ENCODE measurements around the gene IQSEC1. TPM values are rescaled to one million over a fixed set of nuclear protein-coding genes. Genes with fewer than 3 reads are reported as not detected.

IQSEC1 gene
- total RNA-seq: 27.1 TPM

DNA sequence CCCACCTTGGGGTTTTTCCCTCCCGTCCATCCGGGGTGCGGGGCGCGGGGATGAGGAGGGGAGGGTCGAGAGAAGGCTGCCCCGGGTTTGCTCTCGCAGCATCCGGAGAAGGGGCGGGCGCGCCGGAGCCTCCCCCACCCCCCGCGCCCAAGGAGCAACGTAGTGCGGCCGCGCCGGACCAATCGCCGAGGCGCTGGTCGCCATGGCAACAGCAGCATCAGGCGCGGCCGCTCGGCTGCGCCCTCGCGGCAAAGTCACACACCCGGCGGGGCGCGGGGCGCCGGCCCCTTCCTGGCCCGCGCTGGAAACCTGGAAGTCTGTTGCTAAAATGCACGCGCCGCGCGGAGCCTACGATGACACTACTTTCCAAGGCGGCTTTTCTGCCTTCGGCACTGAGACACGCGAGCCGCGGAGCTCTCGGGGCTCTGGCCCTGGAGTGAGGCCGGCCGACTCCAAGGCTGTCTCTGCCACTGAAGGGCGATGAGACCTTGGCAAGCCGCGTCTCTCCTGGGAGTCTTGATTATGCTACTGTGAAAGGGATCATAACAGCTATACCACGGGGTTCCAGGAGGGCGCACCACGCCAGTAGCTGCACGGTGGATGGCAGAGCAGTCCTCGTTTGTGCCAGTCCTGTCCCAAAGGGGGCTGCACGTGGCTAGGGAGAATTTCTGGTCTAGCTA, at the start of gene IQSEC1:
IQSEC1 (minus strand) TSS at position 104 of the 680 bp plus-strand sequence. CDS start 415 bp downstream, outside the sequence.
- peaks cover 33 to 40% (median 33%) of the 10 kb centered on the region in 3 donors for H3K27me3 ChIP-seq (ENCODE audit: control insufficient read depth in 3 of 3, insufficient read depth in 3 of 3, low read length in 3 of 3)

DNA sequence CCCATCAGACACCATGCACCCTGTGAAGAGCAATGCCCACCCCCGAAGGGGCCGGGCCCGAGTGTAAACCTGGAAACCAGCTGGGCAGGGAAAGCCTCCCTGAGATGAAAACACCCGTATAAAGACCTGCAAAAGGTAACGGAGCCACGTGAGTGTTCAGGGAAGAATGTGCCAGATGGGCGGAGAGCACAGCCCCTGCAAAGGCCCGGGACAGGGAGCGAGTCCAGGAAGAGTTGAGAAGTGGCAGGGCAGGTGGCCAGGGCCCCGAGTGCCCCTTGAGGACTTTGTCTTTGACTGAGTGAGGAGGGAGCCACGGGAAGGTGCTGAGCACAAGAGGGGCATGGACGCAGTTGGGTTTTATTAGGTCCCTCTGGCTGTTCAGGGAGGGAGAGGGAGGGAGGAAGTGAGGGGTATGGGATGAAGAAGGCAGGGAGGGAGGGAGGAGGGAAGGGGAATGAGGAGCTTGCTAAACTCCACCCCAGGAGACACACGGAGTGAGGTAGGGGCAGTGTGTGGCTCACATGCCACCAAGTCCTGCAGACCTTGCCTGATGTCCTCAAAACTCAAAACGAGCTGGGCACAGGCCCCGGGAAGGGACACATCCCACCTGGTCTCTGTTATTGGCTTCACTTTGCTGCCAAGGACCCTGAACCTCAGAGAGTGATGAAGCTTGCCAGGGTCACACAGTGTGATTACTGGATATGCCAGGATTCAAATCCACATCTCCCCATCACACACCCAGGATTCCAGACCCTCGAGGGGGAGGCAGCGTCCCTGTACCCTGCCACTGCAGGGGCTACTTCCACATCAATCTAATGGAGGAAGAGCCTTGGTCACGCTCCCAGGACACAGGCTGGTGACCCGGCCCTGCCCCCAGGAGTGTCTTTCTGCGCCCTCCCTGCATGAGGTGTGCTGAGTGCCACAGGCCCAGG, 49.1 kb upstream of the IQSEC1 start:
- Histone ChIP-seq H3K9me3 (ENCODE audit: control insufficient read depth in 3 of 3, low read length in 3 of 3) (no peaks in the 10 kb centered on the region), H3K36me3 (ENCODE audit: control insufficient read depth in 3 of 3, insufficient read depth in 3 of 3, low read length in 3 of 3) (no peaks in the 10 kb centered on the region), H3K27me3 (ENCODE audit: control insufficient read depth in 3 of 3, insufficient read depth in 3 of 3, low read length in 3 of 3) (no peaks in the 10 kb centered on the region), H3K27ac (ENCODE audit: low read depth, low read length) (no peak overlapping the region), H3K4me3 (ENCODE audit: low read length in 3 of 3) (no peak overlapping the region), H3K4me1 (ENCODE audit: control insufficient read depth in 3 of 3, insufficient read depth in 3 of 3, low read length in 3 of 3) (peaks cover 0 to 13% (median 5%) of the 10 kb centered on the region in 3 donors), H3K9ac (ENCODE audit: low read depth in 1 of 3, low read length in 3 of 3) (no peak overlapping the region)

More for the DNA sequence above, at the start of gene IQSEC1:
- Histone ChIP-seq H3K4me1 (ENCODE audit: control insufficient read depth in 3 of 3, insufficient read depth in 3 of 3, low read length in 3 of 3) (peaks cover 25 to 38% (median 35%) of the 10 kb centered on the region in 3 donors), H3K9ac (ENCODE audit: low read depth in 1 of 3, low read length in 3 of 3) (peak within 1 kb of the TSS in 1 of 3 donors; percentile 70), H3K27ac (ENCODE audit: low read depth, low read length) (no peak within 1 kb of the TSS), H3K36me3 (ENCODE audit: control insufficient read depth in 3 of 3, insufficient read depth in 3 of 3, low read length in 3 of 3) (no peaks in the 10 kb centered on the region), H3K4me3 (ENCODE audit: low read length in 3 of 3) (peak within 1 kb of the TSS in 1 of 3 donors; percentile 35), H3K9me3 (ENCODE audit: control insufficient read depth in 3 of 3, low read length in 3 of 3) (no peaks in the 10 kb centered on the region)

DNA sequence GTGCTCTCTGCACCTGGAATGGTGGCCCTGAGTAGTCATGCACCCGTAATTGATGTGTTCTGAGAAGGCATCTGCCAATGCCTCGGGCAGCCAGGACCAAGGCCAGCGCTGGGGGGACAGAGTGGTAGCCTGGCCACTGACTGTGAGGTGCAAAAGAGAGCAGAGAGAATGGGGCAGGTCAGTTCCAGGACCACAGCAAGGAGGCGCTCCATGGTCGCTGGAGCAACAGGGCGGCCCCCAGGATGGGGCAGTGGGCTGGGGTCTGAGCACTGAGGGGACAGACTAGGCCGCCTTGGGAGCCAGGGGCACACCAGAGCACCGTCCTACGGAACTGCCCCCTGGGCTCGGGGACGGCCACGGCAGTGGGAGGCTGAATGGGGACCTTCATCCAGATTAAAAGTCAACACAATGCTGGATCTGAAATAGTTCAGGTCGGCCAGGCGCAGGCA, 48.3 kb upstream of the IQSEC1 start:
- no peak overlapping the region for H3K27ac ChIP-seq (ENCODE audit: low read depth, low read length)
- no peaks in the 10 kb centered on the region for H3K27me3 ChIP-seq (ENCODE audit: control insufficient read depth in 3 of 3, insufficient read depth in 3 of 3, low read length in 3 of 3)
- peaks cover 0 to 13% (median 5%) of the 10 kb centered on the region in 3 donors for H3K4me1 ChIP-seq (ENCODE audit: control insufficient read depth in 3 of 3, insufficient read depth in 3 of 3, low read length in 3 of 3)
- H3K36me3 ChIP-seq (ENCODE audit: control insufficient read depth in 3 of 3, insufficient read depth in 3 of 3, low read length in 3 of 3): no peaks in the 10 kb centered on the region
- no peak overlapping the region for H3K4me3 ChIP-seq (ENCODE audit: low read length in 3 of 3)
- H3K9me3 ChIP-seq (ENCODE audit: control insufficient read depth in 3 of 3, low read length in 3 of 3): no peaks in the 10 kb centered on the region
- no peak overlapping the region for H3K9ac ChIP-seq (ENCODE audit: low read depth in 1 of 3, low read length in 3 of 3)

DNA sequence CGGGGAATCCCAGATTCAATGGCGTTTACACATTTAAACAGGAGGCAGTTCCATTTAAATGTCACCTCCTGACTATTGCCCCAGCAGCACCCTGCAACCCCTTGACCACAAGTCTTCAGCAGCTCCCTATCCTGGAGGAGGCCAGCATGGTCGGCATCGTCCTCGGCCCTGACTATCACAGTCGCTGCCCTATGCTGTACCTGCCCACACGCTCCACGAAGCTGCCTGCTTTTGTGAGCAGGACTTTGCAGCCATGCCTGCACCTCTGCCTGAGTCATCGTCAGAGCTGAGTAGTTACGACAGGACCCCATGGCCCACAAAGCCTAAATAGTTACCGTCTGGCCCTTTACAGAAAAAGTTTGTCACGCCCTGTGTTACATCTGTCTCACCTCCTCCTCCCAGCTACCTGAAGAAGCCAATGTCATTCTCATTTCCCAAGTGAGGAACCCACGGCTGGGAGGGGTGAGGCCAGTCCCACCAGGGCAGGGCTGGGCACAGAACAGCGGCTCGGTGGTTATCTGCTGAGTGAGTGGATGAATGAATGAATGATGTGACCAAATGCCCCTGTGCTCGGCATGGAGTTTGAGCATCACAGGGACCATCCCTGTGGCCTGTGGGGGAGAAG, 47.8 kb upstream of the IQSEC1 start:
- H3K36me3 ChIP-seq (ENCODE audit: control insufficient read depth in 3 of 3, insufficient read depth in 3 of 3, low read length in 3 of 3): no peaks in the 10 kb centered on the region
- H3K9ac ChIP-seq (ENCODE audit: low read depth in 1 of 3, low read length in 3 of 3): no peak overlapping the region
- H3K27ac ChIP-seq (ENCODE audit: low read depth, low read length): no peak overlapping the region
- H3K4me3 ChIP-seq (ENCODE audit: low read length in 3 of 3): no peak overlapping the region
- peaks cover 0 to 8% (median 2%) of the 10 kb centered on the region in 3 donors for H3K4me1 ChIP-seq (ENCODE audit: control insufficient read depth in 3 of 3, insufficient read depth in 3 of 3, low read length in 3 of 3)
- H3K27me3 ChIP-seq (ENCODE audit: control insufficient read depth in 3 of 3, insufficient read depth in 3 of 3, low read length in 3 of 3): no peaks in the 10 kb centered on the region
- no peaks in the 10 kb centered on the region for H3K9me3 ChIP-seq (ENCODE audit: control insufficient read depth in 3 of 3, low read length in 3 of 3)

DNA sequence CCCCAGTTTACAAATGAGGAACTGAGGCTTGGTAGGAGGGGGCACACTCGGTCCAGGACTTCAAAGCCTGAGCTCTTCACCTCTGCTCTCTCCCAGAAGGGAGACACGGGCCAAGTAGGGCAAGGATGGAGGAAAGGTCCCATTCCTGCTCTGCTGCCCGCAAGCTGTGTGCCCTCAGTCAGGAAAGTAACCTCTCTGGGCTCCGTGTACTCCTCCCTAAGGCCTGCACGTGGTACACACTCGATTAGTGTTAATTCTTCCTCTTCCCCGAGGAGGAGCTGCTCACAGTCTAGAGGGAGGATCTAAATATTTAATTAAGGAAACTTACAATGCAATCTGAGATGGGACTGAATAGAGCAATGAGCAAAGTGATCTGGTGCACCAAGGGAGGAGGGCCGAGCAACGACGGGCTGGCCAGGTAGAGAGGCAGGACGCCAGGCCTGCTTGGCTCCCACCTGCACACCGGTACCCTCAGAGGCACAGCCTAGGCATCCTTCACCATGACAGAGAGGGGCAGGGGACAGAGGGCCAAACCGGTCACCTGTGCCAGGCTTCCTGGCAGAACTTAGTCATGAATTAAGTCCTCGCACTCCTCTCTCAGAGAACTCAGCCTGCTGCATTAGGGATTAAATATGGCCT, 47.2 kb upstream of the IQSEC1 start:
- Histone ChIP-seq H3K4me1 (ENCODE audit: control insufficient read depth in 3 of 3, insufficient read depth in 3 of 3, low read length in 3 of 3) (peaks cover 0 to 2% (median 1%) of the 10 kb centered on the region in 3 donors), H3K27ac (ENCODE audit: low read depth, low read length) (no peak overlapping the region), H3K9me3 (ENCODE audit: control insufficient read depth in 3 of 3, low read length in 3 of 3) (no peaks in the 10 kb centered on the region), H3K4me3 (ENCODE audit: low read length in 3 of 3) (no peak overlapping the region), H3K9ac (ENCODE audit: low read depth in 1 of 3, low read length in 3 of 3) (no peak overlapping the region), H3K27me3 (ENCODE audit: control insufficient read depth in 3 of 3, insufficient read depth in 3 of 3, low read length in 3 of 3) (no peaks in the 10 kb centered on the region), H3K36me3 (ENCODE audit: control insufficient read depth in 3 of 3, insufficient read depth in 3 of 3, low read length in 3 of 3) (no peaks in the 10 kb centered on the region)

DNA sequence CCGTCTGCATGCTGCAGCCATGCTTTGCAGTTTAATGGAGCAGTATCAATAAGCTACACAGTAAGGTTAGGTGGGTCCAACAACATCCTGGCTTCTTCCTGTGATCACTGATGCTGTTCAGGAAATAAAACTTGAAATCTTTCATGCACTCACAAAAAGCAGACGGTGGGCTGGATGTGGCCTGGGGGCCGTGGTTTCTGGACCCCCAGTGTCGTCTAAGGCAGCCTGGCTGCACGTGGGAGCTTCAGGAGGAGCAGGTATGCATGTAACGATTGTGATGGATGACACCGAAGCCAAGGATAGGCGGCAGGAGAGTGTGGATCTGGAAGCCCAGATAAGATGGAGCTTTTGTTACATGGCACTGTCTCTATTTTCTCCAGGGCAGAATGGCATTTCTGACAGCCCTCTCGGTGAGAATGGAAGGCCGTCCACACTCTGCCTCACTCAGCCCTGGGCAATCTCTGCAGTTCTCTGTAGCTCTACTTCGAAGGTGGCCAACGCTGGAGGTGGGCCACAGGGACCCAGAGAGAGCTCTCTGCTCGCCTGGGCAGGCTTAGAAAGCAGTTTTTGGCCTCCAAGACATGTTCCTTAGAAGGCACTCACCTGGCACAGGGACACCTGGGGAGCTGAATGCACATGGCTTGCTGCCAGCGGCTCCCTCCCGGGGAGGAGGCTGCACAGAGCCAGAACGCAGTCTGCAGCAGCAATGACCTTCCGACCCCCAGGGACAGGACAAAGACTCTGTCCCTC, 46.4 kb upstream of the IQSEC1 start:
- Histone ChIP-seq H3K36me3 (ENCODE audit: control insufficient read depth in 3 of 3, insufficient read depth in 3 of 3, low read length in 3 of 3) (no peaks in the 10 kb centered on the region), H3K27ac (ENCODE audit: low read depth, low read length) (no peak overlapping the region), H3K27me3 (ENCODE audit: control insufficient read depth in 3 of 3, insufficient read depth in 3 of 3, low read length in 3 of 3) (no peaks in the 10 kb centered on the region), H3K9me3 (ENCODE audit: control insufficient read depth in 3 of 3, low read length in 3 of 3) (no peaks in the 10 kb centered on the region), H3K9ac (ENCODE audit: low read depth in 1 of 3, low read length in 3 of 3) (no peak overlapping the region), H3K4me3 (ENCODE audit: low read length in 3 of 3) (no peak overlapping the region), H3K4me1 (ENCODE audit: control insufficient read depth in 3 of 3, insufficient read depth in 3 of 3, low read length in 3 of 3) (no peaks in the 10 kb centered on the region)

DNA sequence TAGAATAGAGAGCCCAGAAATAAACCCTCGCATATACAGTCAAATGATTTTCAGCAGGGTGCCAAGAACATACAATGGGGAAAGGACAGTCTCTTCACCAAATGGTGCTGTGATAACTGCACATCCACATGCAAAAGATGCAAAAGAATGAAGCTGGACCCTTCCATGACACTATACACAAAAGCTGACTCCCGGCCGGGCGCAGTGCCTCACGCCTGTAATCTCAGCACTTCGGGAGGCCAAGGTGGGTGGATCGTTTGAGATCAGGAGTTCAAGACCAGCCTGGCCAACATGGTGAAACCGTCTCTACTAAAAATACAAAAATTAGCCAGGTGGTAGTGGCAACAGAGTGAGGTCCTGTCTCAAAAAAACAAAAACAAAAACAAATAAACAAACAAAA, 43.2 kb upstream of the IQSEC1 start:
- H3K4me3 ChIP-seq (ENCODE audit: low read length in 3 of 3): no peak overlapping the region
- peaks cover 0 to 5% (median 2%) of the 10 kb centered on the region in 3 donors for H3K27me3 ChIP-seq (ENCODE audit: control insufficient read depth in 3 of 3, insufficient read depth in 3 of 3, low read length in 3 of 3)
- no peaks in the 10 kb centered on the region for H3K9me3 ChIP-seq (ENCODE audit: control insufficient read depth in 3 of 3, low read length in 3 of 3)
- H3K36me3 ChIP-seq (ENCODE audit: control insufficient read depth in 3 of 3, insufficient read depth in 3 of 3, low read length in 3 of 3): no peaks in the 10 kb centered on the region
- no peak overlapping the region for H3K9ac ChIP-seq (ENCODE audit: low read depth in 1 of 3, low read length in 3 of 3)
- no peak overlapping the region for H3K27ac ChIP-seq (ENCODE audit: low read depth, low read length)
- peaks cover 7 to 16% (median 13%) of the 10 kb centered on the region in 3 donors for H3K4me1 ChIP-seq (ENCODE audit: control insufficient read depth in 3 of 3, insufficient read depth in 3 of 3, low read length in 3 of 3)

DNA sequence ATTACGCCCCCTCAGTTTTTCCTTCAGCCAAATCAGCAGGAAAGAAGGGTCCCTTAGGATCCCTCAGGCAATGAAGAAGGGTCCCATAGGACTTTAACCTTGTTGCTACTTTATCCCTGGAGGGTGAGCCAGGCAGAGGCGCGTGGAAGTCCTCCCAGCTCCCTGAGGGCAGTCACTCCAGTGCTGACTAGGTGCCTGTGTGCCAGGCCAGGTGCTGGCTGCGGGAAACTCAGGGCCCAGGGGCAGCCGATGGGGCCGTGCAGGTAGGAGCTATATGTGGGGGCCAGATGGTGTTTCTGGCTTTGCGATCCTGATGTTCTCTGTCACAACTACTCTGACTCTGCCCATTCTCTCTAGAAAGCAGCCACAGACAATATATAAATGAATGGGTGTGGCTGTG, 42.8 kb upstream of the IQSEC1 start:
- Histone ChIP-seq H3K36me3 (ENCODE audit: control insufficient read depth in 3 of 3, insufficient read depth in 3 of 3, low read length in 3 of 3) (no peaks in the 10 kb centered on the region), H3K9me3 (ENCODE audit: control insufficient read depth in 3 of 3, low read length in 3 of 3) (no peaks in the 10 kb centered on the region), H3K4me3 (ENCODE audit: low read length in 3 of 3) (no peak overlapping the region), H3K27me3 (ENCODE audit: control insufficient read depth in 3 of 3, insufficient read depth in 3 of 3, low read length in 3 of 3) (peaks cover 2 to 5% (median 3%) of the 10 kb centered on the region in 3 donors), H3K27ac (ENCODE audit: low read depth, low read length) (no peak overlapping the region), H3K9ac (ENCODE audit: low read depth in 1 of 3, low read length in 3 of 3) (no peak overlapping the region), H3K4me1 (ENCODE audit: control insufficient read depth in 3 of 3, insufficient read depth in 3 of 3, low read length in 3 of 3) (peaks cover 12 to 20% (median 17%) of the 10 kb centered on the region in 3 donors)

DNA sequence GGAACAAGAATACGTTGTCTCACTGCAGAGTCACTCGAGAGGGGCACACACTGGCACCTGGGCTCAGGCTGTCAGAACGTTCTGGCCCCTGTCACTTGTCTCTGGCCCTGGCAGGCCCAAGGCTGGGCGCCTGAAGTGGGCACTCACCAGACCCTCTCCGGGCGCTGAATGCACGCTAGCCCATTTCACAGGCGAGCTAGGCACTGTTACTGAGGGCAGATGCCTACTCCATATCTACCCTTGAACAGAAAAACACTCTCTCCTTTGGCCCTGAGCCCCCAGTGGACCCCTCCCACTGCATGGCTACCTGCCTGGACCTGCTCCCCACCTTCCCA, 42.3 kb upstream of the IQSEC1 start:
- peaks cover 4 to 5% (median 5%) of the 10 kb centered on the region in 3 donors for H3K27me3 ChIP-seq (ENCODE audit: control insufficient read depth in 3 of 3, insufficient read depth in 3 of 3, low read length in 3 of 3)
- peaks cover 13 to 25% (median 22%) of the 10 kb centered on the region in 3 donors for H3K4me1 ChIP-seq (ENCODE audit: control insufficient read depth in 3 of 3, insufficient read depth in 3 of 3, low read length in 3 of 3)

More for the DNA sequence above, 42.3 kb upstream of the IQSEC1 start:
- no peak overlapping the region for H3K4me3 ChIP-seq (ENCODE audit: low read length in 3 of 3)
- H3K9ac ChIP-seq (ENCODE audit: low read depth in 1 of 3, low read length in 3 of 3): no peak overlapping the region
- no peaks in the 10 kb centered on the region for H3K36me3 ChIP-seq (ENCODE audit: control insufficient read depth in 3 of 3, insufficient read depth in 3 of 3, low read length in 3 of 3)
- H3K27ac ChIP-seq (ENCODE audit: low read depth, low read length): no peak overlapping the region
- no peaks in the 10 kb centered on the region for H3K9me3 ChIP-seq (ENCODE audit: control insufficient read depth in 3 of 3, low read length in 3 of 3)
